GM19455 (cell line): ENCODE data around the gene UBE2V1.
A peak's percentile ranks its signal among the peaks of the same experiment; 100 is the strongest.
"Not testable (repeated sequence)": the region's sequence is repeated elsewhere in the genome, so short reads cannot be mapped to it uniquely, and the experiment has no call there.

Source experiments
- ATAC-seq: cut with Tn5 transposase; IDR thresholded peaks from one replicate; pipeline ENCODE4 v1.9.1; 2021; ENCODE audit not compliant: unreplicated experiment

The UBE2V1 gene

GRCh38 chr20:50115591-50116367, 2.8 kb upstream of the UBE2V1 start:
- peak; percentile 72 for ATAC-seq

DNA sequence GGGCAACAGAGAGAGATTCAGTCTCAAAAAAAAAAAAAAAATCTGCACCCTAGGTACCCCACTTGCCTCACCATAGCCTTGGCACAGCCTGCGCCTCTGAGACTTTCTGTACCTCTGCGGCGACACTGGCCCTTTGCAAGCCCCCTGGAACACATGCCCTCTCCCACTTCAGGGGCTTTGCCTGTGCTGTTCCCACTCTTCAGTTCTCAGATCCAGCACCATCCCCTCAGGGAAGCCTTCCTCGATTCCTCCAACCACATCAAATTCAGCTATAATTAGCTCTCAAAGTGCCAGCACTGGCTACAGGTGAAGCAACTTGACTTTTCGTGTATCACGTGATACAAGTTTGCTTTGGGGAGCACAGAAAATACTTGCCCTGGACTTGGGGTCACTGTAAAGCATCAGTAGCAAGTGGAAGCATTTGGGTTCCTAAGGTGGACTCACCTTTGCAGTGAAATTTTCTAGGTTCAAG, 2.1 kb upstream of the UBE2V1 start:
- ATAC-seq: no peak

DNA sequence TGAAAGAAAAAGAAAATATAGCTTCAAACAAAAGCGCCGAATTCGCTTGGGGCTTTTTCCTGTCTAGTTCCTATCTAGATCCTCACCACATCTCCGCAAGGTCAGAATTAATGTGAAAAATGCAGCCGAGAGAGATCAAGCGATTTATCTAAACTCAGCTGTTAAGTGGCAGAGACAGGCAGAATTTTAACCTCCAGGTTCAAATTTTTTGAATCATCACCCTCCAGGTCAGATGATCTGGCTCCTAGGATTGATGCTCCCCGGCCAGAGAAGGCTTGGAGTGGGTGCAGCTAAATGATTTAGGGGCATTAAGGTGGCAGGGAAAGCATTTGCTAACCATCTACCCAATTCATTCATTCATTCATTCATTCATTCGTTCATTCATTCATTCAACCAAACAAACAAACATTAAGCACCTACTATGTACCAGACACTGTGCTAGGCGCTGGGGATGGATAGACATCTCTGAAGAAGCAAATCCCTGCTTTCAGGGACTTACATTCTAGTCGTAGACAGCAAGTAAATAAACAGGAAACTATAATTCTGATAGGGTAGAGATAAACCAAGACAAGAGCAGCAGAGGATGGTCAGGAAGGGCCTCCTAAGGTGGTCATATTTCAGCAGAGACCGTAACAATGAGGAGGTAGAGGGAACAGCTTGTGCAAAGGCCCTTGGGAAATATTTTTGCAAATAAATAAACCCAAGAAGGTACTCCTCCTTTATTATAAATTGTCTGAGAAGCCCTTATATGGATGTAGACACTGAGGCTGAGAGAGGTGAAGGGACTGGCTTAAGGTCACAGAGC, 672 bp upstream of the UBE2V1 start:
- no peak for ATAC-seq

DNA sequence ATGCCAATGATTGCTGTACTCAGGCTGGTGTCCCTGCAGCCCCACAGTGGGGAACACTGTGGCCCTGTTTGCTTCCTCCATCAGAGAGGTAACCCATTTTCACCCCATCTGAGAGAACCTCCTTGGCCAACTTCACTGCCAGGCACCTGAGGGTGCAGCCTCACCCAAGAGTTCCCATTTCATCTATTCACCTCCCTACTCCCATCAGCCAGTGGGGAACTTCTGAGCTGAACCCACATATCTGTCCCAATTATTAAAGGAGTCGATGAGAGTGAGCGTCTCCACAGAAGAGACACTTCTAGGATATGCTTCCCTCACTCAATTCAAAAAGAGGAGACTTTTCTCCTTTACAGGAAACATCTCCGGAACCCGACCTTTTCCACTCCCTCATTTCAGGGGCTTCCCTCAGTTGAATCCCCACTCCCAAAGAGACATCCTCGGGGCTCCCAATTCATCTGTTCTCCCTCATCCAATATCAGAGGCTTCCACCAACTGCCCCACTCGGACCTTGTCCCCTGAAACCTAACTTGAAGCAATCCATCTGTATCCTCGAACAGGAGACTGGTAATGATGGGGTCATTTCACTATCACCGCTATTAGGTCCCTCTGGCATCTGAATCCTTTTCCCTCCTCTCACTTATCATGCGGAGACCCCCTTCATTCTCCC, 988 bp downstream of the UBE2V1 start:
- no peak for ATAC-seq

DNA sequence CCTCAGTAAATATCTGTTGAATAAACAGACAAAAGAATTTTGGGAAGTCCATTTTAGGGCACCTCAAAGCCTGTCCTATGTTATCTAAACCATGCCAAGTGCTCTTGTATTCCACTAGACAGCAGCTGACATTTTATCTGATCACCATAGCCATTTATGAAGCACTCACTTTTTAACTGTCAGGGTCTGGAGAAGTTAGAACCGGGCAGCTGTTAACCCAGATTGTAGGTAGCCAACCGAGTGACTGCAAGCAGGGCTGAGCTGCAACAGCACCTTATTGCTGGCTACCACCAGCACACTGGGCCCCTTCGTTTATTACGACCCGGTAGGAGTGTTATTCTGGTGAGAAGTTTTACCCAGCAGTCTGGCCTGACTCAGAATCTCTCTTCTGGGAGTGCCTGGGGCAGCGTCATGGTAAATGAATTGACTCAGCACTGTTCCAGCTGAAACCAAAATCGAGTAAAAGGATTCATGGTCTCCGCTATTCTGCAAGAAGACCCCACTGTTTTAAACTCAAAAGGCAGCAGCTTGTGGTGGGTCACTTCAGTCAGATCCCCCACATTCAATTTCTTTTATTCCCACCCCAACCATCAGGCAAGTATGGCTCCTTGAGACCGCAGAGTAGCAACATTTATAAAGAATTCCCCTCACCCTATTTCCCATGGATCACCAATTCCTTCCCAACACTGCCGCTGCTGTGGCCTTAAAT, 1.7 kb downstream of the UBE2V1 start:
- ATAC-seq: no peak

DNA sequence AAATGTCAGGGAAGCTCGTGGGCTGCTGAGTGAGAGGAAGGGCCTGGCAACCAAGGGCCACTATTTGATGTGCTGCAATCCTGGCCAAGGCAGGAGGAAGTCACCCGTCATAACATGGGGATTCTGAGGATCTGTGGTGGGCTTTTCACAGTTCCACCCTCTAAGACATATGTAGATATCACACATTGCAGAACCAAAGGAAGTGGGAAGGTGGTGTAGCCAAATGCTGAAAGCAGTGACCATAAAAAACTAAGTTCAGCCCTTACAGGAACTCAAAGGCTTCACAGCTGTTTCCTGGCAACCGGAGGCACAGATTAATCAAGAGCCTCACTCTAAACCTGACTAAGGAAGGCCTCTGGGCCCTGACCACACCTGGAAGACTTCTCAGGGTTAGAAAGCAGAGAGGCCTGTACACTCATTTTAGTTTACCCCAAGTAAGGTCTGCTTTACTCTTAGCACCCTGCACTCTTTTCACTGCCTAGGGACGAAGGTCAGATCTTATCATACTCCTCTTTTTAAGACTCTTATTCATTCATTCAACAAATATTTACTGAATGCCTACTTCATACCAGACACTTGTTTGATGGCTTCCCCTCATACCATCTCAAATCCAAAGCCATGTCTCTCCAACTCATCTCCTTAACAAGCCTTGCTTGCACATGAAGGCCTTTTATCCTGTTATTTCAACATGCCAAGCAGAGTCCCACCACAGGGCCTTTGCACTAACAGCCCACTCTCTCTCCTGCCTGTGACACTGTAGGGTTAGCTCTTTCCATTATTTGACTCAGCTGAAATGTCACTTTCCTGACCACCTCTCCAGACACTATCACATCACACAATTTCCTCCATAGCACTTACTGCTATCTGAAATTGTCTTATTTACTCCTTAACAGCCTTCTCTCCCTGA, 2.6 kb downstream of the UBE2V1 start:
- peak; percentile 34 for ATAC-seq

- no peak for ATAC-seq
Observed at GRCh38 chr20:50108556-50109235, 4.3 kb downstream of the UBE2V1 start.

DNA sequence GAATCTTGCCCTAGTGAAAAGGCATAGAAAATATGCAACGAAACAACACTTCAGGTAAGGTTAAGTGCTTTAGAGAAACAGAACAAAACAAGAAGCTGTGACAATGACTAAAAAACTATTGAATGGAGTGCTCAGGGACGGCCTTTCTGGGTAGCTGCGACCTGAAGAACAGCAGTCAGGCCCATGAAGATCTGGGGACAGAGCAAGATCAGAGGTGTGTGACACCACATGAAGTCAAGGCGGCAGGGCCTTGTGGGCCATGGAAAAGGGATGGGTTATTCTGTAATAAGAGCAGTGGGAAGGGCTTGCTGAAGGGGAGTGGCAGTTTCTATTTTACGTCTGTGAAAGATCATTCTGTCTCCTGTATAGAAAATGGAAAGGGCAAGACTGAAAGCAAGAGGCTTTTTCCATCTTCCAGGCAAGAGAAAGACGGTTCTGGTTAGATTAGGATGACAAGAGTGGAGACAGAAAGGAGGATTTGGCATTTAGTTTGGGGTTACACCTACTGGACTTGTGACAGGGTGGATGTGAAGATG, 5.1 kb downstream of the UBE2V1 start:
- ATAC-seq: no peak

- no peak for ATAC-seq
Observed at GRCh38 chr20:50107086-50107660, 5.8 kb downstream of the UBE2V1 start.

DNA sequence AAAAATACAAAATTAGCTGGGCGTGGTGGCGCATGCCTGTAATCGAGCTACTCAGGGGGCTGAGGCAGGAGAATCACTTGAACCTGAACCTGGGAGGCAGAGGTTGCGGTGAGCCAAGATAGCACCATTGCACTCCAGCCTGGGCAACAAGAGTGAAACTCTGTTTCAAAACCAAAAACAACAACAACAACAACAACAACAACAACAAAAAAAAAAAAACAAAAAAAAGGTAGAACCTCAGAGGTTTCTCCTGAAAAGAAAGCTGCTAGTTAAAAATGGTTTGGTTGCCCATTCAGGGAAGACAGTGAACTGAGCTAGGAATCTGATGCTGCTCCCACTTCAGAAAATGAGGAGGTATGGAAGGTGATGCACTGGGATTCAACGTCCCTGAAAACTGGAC, 6.3 kb downstream of the UBE2V1 start:
- ATAC-seq: not testable (repeated sequence)

- not testable (repeated sequence) for ATAC-seq
Observed at GRCh38 chr20:50103464-50104107, 9.4 kb downstream of the UBE2V1 start.

DNA sequence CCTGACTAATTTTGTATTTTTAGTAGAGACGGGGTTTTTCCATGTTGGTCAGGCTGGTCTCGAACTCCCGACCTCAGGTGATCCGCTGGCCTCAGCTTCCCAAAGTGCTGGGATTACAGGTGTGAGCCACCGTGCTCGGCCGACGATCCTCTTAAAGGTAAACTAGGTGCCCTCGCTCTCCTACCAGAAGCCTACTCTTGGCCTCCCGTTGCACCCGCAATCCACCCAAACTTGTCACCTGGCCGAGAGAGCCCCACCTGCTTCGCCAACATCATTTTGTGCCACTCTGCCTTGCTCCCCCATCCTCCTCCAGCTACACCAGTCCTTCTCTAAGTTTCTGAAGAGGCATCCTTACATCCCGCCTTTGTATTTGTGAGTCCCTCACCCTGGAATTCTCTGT, 10.4 kb downstream of the UBE2V1 start:
- ATAC-seq: not testable (repeated sequence)

DNA sequence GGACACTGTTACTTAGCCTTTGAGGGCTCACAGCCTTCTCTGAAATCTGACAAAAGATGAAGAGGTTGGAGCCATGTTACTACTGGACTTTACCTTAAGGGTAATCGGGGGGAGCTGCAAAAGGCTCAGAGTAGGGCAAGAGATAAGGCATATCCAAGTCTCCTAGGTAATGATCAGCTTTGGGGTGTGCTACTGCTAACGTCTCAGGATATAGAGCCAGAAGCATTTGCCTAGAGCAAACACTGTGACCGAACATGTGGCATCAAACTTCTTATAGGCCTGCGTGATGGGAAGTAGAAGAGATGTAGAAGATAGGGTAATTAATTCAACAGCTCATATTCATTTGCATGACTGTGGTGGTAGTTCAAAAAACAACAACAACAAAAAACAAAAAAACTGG, 11.1 kb downstream of the UBE2V1 start:
- no peak for ATAC-seq

DNA sequence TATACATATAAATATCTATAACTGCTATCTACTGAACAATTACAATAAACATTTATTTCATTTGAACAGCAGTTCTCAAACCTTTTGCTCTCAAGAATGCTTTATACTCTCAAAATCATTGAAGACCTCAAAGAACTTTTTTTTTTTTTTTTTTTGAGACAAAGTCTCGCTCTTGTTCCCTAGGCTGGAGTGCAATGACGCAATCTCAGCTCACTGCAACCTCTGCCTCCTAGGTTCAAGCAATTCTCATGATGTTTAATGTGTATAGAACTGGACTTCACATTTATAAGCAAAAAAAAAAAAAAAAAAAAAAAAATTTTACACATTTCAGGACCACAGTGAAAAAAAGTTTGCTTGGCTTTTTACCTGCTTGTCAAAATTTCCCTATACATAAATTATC, 11.7 kb downstream of the UBE2V1 start:
- ATAC-seq: no peak

- no peak for ATAC-seq
Observed at GRCh38 chr20:50100552-50100951, 12.4 kb downstream of the UBE2V1 start.

- ATAC-seq: no peak
Observed at GRCh38 chr20:50099565-50099991, 13.4 kb downstream of the UBE2V1 start.

GRCh38 chr20:50099113-50099512, 13.8 kb downstream of the UBE2V1 start:
- no peak for ATAC-seq

DNA sequence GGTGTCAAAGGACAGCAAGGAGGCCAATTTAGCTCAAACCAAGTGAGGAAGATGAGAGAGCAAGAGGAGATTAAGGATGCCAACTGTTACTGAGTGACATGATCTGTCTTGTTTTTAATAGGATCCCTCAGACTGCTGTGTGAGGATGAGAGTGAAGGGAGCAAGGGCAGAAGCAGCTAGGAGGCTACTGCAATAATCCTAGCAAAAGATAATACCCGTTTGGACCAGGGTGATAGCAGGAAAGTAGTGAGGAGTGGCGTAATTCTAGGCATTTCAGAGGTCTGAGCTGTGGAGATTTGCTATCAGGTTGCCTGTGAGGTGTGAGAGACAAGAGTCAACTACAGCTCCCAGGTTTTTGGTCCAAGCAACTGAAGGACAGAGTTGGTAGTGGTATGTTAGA, 14.7 kb downstream of the UBE2V1 start:
- ATAC-seq: no peak
